HepG2 (cell line): Measurements from ENCODE around the gene NBPF1. TPM values are rescaled to one million over a fixed set of nuclear protein-coding genes. Genes with fewer than 3 reads are reported as not detected.

ENCODE experiments used
- FUBP1 ChIP-seq: sonication (generic); formaldehyde crosslinking; IDR thresholded peaks from 2 replicates; pipeline ENCODE4 v1.5.1; 2020; ENCODE audit warnings: missing genetic modification reagents, mild to moderate bottlenecking, borderline replicate concordance
- HMGA1 ChIP-seq: sonication (generic); formaldehyde crosslinking; conservative IDR thresholded peaks from 2 replicates; pipeline ENCODE4 v1.4.0; 2020; ENCODE audit warnings: missing genetic modification reagents
- HOXA7 ChIP-seq: sonication (generic); formaldehyde crosslinking; IDR thresholded peaks from 2 replicates; pipeline ENCODE4 v1.8.1; 2022; ENCODE audit warnings: mild to moderate bottlenecking, missing genetic modification reagents, moderate library complexity
- MAZ ChIP-seq, 2 experiments: sonication (generic) in 1 of 2; formaldehyde crosslinking in 1 of 2; IDR thresholded peaks; 2 replicates each; pipeline versions ENCODE4 v1.5.0 to v1.6.1; 2012 to 2020; ENCODE audit warnings: low read depth in 2 of 2, mild to moderate bottlenecking in 2 of 2, borderline replicate concordance in 1 of 2, improper control_type of control experiment in 1 of 2, low read length in 1 of 2, missing genetic modification reagents in 1 of 2, moderate library complexity in 1 of 2
- MXD1 ChIP-seq: sonication (generic); formaldehyde crosslinking; IDR thresholded peaks from 2 replicates; pipeline ENCODE4 v1.4.0; 2020; ENCODE audit warnings: mild to moderate bottlenecking, missing genetic modification reagents
- PRDM15 ChIP-seq: sonication (generic); formaldehyde crosslinking; IDR thresholded peaks from 2 replicates; pipeline ENCODE4 v1.4.0; 2020; ENCODE audit warnings: missing genetic modification reagents
- RFX1 ChIP-seq: fragments of 450-650 bp; IDR thresholded peaks from 2 replicates; pipeline ENCODE4 v1.6.1; 2017
- SATB2 ChIP-seq: sonication (generic); formaldehyde crosslinking; IDR thresholded peaks from 2 replicates; pipeline ENCODE4 v1.5.0; 2020; ENCODE audit warnings: missing genetic modification reagents
- SCMH1 ChIP-seq: sonication (generic); formaldehyde crosslinking; IDR thresholded peaks from 2 replicates; pipeline ENCODE4 v1.9.0; 2021; ENCODE audit warnings: missing genetic modification reagents, mild to moderate bottlenecking, borderline replicate concordance
- SNAI1 ChIP-seq: sonication (generic); formaldehyde crosslinking; IDR thresholded peaks from 2 replicates; pipeline ENCODE4 v1.5.0; 2020; ENCODE audit warnings: mild to moderate bottlenecking, missing genetic modification reagents, borderline replicate concordance
- TAF1 ChIP-seq: sonication (generic); formaldehyde crosslinking; IDR thresholded peaks from 2 replicates; pipeline ENCODE4 v1.4.0; 2020; ENCODE audit warnings: missing genetic modification reagents
- TEAD3 ChIP-seq: optimal IDR thresholded peaks from 2 replicates; pipeline ENCODE3; 2016; ENCODE audit warnings: borderline replicate concordance
- XBP1 ChIP-seq: sonication (generic); formaldehyde crosslinking; IDR thresholded peaks from 2 replicates; pipeline ENCODE4 v1.5.0; 2020; ENCODE audit warnings: missing genetic modification reagents
- ZBTB37 ChIP-seq: sonication (generic); formaldehyde crosslinking; IDR thresholded peaks from 2 replicates; pipeline ENCODE4 v1.4.0; 2020; ENCODE audit warnings: mild to moderate bottlenecking, missing genetic modification reagents
- ZFAT ChIP-seq: sonication (generic); formaldehyde crosslinking; conservative IDR thresholded peaks from 2 replicates; pipeline ENCODE4 v1.8.1; 2023; ENCODE audit warnings: missing genetic modification reagents, inconsistent platforms
- ZFP37 ChIP-seq: sonication (generic); formaldehyde crosslinking; IDR thresholded peaks from 2 replicates; pipeline ENCODE4 v1.4.0; 2020; ENCODE audit warnings: missing genetic modification reagents, borderline replicate concordance
- ZNF274 ChIP-seq: sonication (generic); formaldehyde crosslinking; IDR thresholded peaks from 2 replicates; pipeline ENCODE4 v1.5.1; 2020; ENCODE audit warnings: mild to moderate bottlenecking, missing genetic modification reagents
- ZNF33A ChIP-seq: sonication (generic); formaldehyde crosslinking; IDR thresholded peaks from 2 replicates; pipeline ENCODE4 v1.5.1; 2020; ENCODE audit warnings: missing genetic modification reagents, mild to moderate bottlenecking, moderate library complexity, borderline replicate concordance
- ZNF446 ChIP-seq: sonication (generic); formaldehyde crosslinking; IDR thresholded peaks from 2 replicates; pipeline ENCODE4 v1.5.0; 2020; ENCODE audit warnings: mild to moderate bottlenecking, missing genetic modification reagents
- ZNF709 ChIP-seq: sonication (generic); formaldehyde crosslinking; IDR thresholded peaks from 2 replicates; pipeline ENCODE4 v1.5.0; 2020; ENCODE audit warnings: mild to moderate bottlenecking, missing genetic modification reagents
- ZSCAN21 ChIP-seq: sonication (generic); formaldehyde crosslinking; IDR thresholded peaks from 2 replicates; pipeline ENCODE4 v1.8.0; 2022; ENCODE audit warnings: mild to moderate bottlenecking, missing genetic modification reagents, moderate library complexity, borderline replicate concordance
- ZSCAN31 ChIP-seq: sonication (generic); formaldehyde crosslinking; IDR thresholded peaks from 2 replicates; pipeline ENCODE4 v1.5.0; 2020; ENCODE audit warnings: low read depth, mild to moderate bottlenecking, missing genetic modification reagents
- polyA plus RNA-seq, 8 experiments: library from polyadenylated mRNA; depleted of rRNA in 3 of 8; stranded (reverse) in 7 of 8; unstranded in 1 of 8; fragments of >200 nt; fragmentation: Illumina TruSeq in 4 of 8; extraction: Trizol in 4 of 8; gene quantifications; 2 replicates each; pipeline versions ENCODE4 v1.2.1 to v1.2.3, GENCODE V29; 2011 to 2016; ENCODE audit warnings: low read depth in 4 of 8, missing spikeins in 1 of 8, mixed read lengths in 1 of 8; ENCODE audit not compliant: insufficient read depth in 1 of 8
- total RNA-seq, 5 experiments: library from RNA; depleted of rRNA; stranded (reverse); fragments of >200 nt; fragmentation: Illumina TruSeq; extraction: Trizol; gene quantifications; 2 replicates each; pipeline ENCODE4 v1.2.3, GENCODE V29; 2016; ENCODE audit warnings: low read depth in 1 of 5

Gene NBPF1
- total and polyA plus RNA-seq, 2 of the 13 experiments (the other 11 are each of a cell fraction or from before 2014, with no cell fraction given), result 30.3 to 35.6 TPM

- TF ChIP-seq ZBTB37 (CRISPR knock-in tag) (peak; percentile 21; the same call in 1 of the 2 replicates), ZNF274 (CRISPR knock-in tag) (no peak), MXD1 (no peak), ZFP37 (peak; percentile 74; the same call in 1 of the 2 replicates), SATB2 (CRISPR knock-in tag) (0 out of 2 replicates have a peak, but pooled peaks have one; percentile 23), TAF1 (CRISPR knock-in tag) (no peak), SNAI1 (CRISPR knock-in tag) (peak; percentile 41; the same call in 1 of the 2 replicates), ZFAT (CRISPR knock-in tag) (no peak), ZNF709 (no peak), SCMH1 (CRISPR knock-in tag) (no peak), FUBP1 (CRISPR knock-in tag) (0 out of 2 replicates have a peak, but pooled peaks have one; percentile 8), XBP1 (CRISPR knock-in tag) (0 out of 2 replicates have a peak, but pooled peaks have one; percentile 43), ZNF446 (CRISPR knock-in tag) (no peak), HOXA7 (CRISPR knock-in tag) (no peak), HMGA1 (no peak), ZSCAN21 (CRISPR knock-in tag) (no peak), PRDM15 (0 out of 2 replicates have a peak, but pooled peaks have one; percentile 46), TEAD3 (no peak), MAZ (IDR thresholded peaks at IDR 0.05; ENCODE audit: borderline replicate concordance, low read depth, low read length) (no peak), MAZ (CRISPR knock-in tag; IDR thresholded peaks at IDR 0.05; ENCODE audit: low read depth) (no peak), ZNF33A (no peak), RFX1 (no peak), ZSCAN31 (CRISPR knock-in tag) (no peak)
These were observed 30.8 kb upstream of the NBPF1 start (continued) for GRCh38 chr1:16644193-16644481.
